Spleen (tissue), 11 donors: ENCODE measurements around the gene KCNMB1. TPM values are rescaled to one million over a fixed set of nuclear protein-coding genes. Genes with fewer than 3 reads are reported as not detected.

Experiments used
- DNase-seq: peaks from one replicate; pipeline ENCODE4 v3.0.0-alpha.2; 2020
- H3K27ac ChIP-seq, 8 donors: fragments of 200-600 bp; sonication (generic) in 7 of 8; 1 replicate in 4 of 8; 2 replicates in 4 of 8; pipeline versions ENCODE4 v1.5.0 to v1.8.0; 2016 to 2021; ENCODE audit warnings: inconsistent platforms in 4 of 8, mild to moderate bottlenecking in 4 of 8, moderate library complexity in 1 of 8
- H3K27me3 ChIP-seq, 7 donors: fragments of 200-600 bp; sonication (generic) in 6 of 7; replicated peaks in 1 of 7; 1 replicate in 4 of 7; 2 replicates in 3 of 7; pipeline versions ENCODE4 v1.5.0 to v1.8.0; 2016 to 2021; ENCODE audit warnings: inconsistent platforms in 3 of 7, mild to moderate bottlenecking in 1 of 7
- H3K36me3 ChIP-seq, 6 donors: fragments of 200-600 bp; sonication (generic) in 5 of 6; 1 replicate in 4 of 6; 2 replicates in 2 of 6; pipeline versions ENCODE4 v1.5.0 to v1.8.0; 2016 to 2021; ENCODE audit warnings: inconsistent platforms in 2 of 6
- H3K4me1 ChIP-seq, 6 donors: fragments of 200-600 bp; sonication (generic) in 5 of 6; 1 replicate in 3 of 6; 2 replicates in 3 of 6; pipeline versions ENCODE4 v1.5.0 to v1.8.0; 2016 to 2021; ENCODE audit warnings: inconsistent platforms in 3 of 6
- H3K4me3 ChIP-seq, 8 donors: fragments of 200-600 bp; sonication (generic) in 7 of 8; 1 replicate in 4 of 8; 2 replicates in 4 of 8; pipeline versions ENCODE4 v1.5.0 to v1.8.0; 2016 to 2021; ENCODE audit warnings: inconsistent platforms in 4 of 8, mild to moderate bottlenecking in 4 of 8, moderate library complexity in 2 of 8
- H3K9me3 ChIP-seq, 8 donors: fragments of 200-600 bp; sonication (generic) in 7 of 8; 1 replicate in 4 of 8; 2 replicates in 4 of 8; pipeline versions ENCODE4 v1.5.0 to v1.8.0; 2016 to 2021; ENCODE audit warnings: inconsistent platforms in 4 of 8
- POLR2A ChIP-seq, 3 donors: fragments of 450-650 bp; IDR thresholded peaks; one replicate each; pipeline ENCODE4 v1.5.1; 2017; ENCODE audit warnings: antibody characterized with exemption in 3 of 3, mild to moderate bottlenecking in 1 of 3
- POLR2AphosphoS5 ChIP-seq, 3 donors: sonication (generic); formaldehyde crosslinking; IDR thresholded peaks; one replicate each; pipeline ENCODE4 v1.5.1; 2017; ENCODE audit warnings: antibody characterized with exemption in 3 of 3
- WGBS, 5 donors: extraction: QIAGEN DNeasy Blood & Tissue Kit in 3 of 5; methylation state at CpG; one replicate each; pipeline versions ENCODE4 v1.1.5 to v1.1.7; 2013 to 2018; 5-methylcytosine and 5-hydroxymethylcytosine counted together
- intact Hi-C: fragments of 100-400 bp; cut with DNase I; formaldehyde crosslinking; loops from one replicate; pipeline ENCODE4 v1.15.0; 2023; ENCODE audit warnings: low total_unique reads
- polyA plus RNA-seq, 3 donors: library from polyadenylated mRNA; stranded (reverse); fragments of 200-250 nt; gene quantifications; one replicate each; pipeline ENCODE4 v1.2.1, GENCODE V29; 2013
- total RNA-seq, 7 donors: library from RNA; depleted of rRNA in 3 of 7; stranded (reverse); fragments of >200 nt in 3 of 7; fragmentation: NEBNext Ultra II Directional in 4 of 7; extraction: Animal tissue kit (Norgen Biotek cat#: 25700) in 4 of 7; gene quantifications; one replicate each; pipeline versions ENCODE4 v1.1.0 to v1.2.1, GENCODE V29; 2016 to 2021
- TF ChIP-seq, protein P1 (sequence below), 11 experiments: fragments of 200-600 bp in 7 of 11; fragments of 450-650 bp in 4 of 11; sonication (generic) in 4 of 11; IDR thresholded peaks in 8 of 11; conservative IDR thresholded peaks in 3 of 11; 1 replicate in 7 of 11; 2 replicates in 4 of 11; pipeline versions ENCODE4 v1.4.0 to v1.8.0; 2016 to 2021; ENCODE audit warnings: antibody characterized with exemption in 11 of 11, inconsistent platforms in 4 of 11, mild to moderate bottlenecking in 1 of 11
- donor health status: healthy with polysubstance abuse.
- donor health status: DM: no; HTN: no; CAD: no; lungs with moderate emphysema.
- donor health status: DM: no; HTN: no; CAD: no.
- donor health status: Bipolar disorder and iron deficiency.
- donor health status: healthy.
- donor health status: DM: no; HTN: no; CAD: no.
- donor health status: DM: yes; HTN: yes; CAD: no.

The KCNMB1 gene
- total and polyA plus RNA-seq, 10 donors = 0.13 to 2.2 (median 0.77) TPM

DNA sequence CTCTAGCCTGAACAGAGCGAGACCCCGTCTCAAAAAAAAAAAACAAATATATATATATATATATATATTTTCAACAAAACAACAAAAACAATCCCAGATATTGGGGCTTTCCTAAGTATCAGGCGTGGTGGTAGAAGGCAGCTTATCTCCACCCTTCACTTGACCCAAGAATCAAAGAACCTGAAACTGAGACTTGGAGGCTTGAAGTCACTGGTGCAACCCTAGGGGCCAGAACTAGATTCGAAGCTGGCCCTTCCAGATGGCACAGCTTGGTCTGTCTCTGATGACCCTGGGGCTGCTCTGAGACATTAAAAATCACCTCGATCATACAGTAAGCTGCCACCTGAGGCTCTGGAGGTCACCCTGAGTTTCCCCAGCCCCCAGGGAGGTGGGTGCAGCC is 1.3 kb upstream of the KCNMB1 start:
- 77 to 89% (median 87%) methylated on average over 3 to 5 of the region's 5 CpGs for WGBS, 5 donors
- Histone ChIP-seq H3K4me3 (no peak overlapping the region), H3K4me1 (peaks cover 10 to 64% (median 29%) of the 10 kb centered on the region in 6 donors), H3K27me3 (peaks cover 0 to 14% (median 0%) of the 10 kb centered on the region in 7 donors), H3K9me3 (no peaks in the 10 kb centered on the region), H3K27ac (no peak overlapping the region), H3K36me3 (no peaks in the 10 kb centered on the region)
- no peak for DNase-seq
- TF ChIP-seq POLR2A (IDR thresholded peaks at IDR 0.05) (no peak), POLR2AphosphoS5 (IDR thresholded peaks at IDR 0.05) (no peak)
- TF ChIP-seq, protein P1, sequence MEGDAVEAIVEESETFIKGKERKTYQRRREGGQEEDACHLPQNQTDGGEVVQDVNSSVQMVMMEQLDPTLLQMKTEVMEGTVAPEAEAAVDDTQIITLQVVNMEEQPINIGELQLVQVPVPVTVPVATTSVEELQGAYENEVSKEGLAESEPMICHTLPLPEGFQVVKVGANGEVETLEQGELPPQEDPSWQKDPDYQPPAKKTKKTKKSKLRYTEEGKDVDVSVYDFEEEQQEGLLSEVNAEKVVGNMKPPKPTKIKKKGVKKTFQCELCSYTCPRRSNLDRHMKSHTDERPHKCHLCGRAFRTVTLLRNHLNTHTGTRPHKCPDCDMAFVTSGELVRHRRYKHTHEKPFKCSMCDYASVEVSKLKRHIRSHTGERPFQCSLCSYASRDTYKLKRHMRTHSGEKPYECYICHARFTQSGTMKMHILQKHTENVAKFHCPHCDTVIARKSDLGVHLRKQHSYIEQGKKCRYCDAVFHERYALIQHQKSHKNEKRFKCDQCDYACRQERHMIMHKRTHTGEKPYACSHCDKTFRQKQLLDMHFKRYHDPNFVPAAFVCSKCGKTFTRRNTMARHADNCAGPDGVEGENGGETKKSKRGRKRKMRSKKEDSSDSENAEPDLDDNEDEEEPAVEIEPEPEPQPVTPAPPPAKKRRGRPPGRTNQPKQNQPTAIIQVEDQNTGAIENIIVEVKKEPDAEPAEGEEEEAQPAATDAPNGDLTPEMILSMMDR (IDR thresholded peaks at IDR 0.05 in 8 of 11, conservative IDR thresholded peaks at IDR 0.05 in 3 of 11) = no peak
- intact Hi-C loops = no loop called here

DNA sequence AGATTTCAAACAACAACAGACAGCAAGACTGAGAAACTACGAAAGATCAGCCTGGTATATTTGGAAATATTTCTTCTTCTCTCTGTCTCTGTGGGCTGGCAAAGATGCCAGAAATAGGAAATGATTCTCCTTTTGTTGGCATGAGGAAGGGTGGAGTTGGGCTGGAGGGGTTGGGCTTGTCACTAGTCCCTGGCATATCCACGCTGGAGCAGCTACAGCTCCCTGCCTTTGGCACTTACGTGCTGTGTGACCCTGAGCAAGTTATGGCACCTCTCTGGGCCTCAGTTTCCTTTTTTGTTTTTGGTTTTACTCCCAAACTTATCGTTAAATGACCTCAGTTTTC is 354 bp upstream of the KCNMB1 start:
- H3K4me1 ChIP-seq = peaks cover 10 to 54% (median 28%) of the 10 kb centered on the region in 6 donors
- peaks cover 0 to 14% (median 0%) of the 10 kb centered on the region in 7 donors for H3K27me3 ChIP-seq
- H3K27ac ChIP-seq = peak overlapping the region in 4 of 8 donors; percentile 36 to 66 (median 46)
- H3K36me3 ChIP-seq = no peaks in the 10 kb centered on the region
- intact Hi-C loops = no loop called here
- DNase-seq = no peak
- TF ChIP-seq POLR2AphosphoS5 (IDR thresholded peaks at IDR 0.05) = no peak
- TF ChIP-seq, protein P1 (IDR thresholded peaks at IDR 0.05 in 8 of 11, conservative IDR thresholded peaks at IDR 0.05 in 3 of 11) = no peak
- TF ChIP-seq POLR2A (IDR thresholded peaks at IDR 0.05) = no peak
- H3K4me3 ChIP-seq = peak overlapping the region in 3 of 8 donors; percentile 12 to 45 (median 27)
- no peaks in the 10 kb centered on the region for H3K9me3 ChIP-seq
- WGBS, 5 donors = 42 to 56% (median 51%) methylated on average over 4 of the region's 4 CpGs

DNA sequence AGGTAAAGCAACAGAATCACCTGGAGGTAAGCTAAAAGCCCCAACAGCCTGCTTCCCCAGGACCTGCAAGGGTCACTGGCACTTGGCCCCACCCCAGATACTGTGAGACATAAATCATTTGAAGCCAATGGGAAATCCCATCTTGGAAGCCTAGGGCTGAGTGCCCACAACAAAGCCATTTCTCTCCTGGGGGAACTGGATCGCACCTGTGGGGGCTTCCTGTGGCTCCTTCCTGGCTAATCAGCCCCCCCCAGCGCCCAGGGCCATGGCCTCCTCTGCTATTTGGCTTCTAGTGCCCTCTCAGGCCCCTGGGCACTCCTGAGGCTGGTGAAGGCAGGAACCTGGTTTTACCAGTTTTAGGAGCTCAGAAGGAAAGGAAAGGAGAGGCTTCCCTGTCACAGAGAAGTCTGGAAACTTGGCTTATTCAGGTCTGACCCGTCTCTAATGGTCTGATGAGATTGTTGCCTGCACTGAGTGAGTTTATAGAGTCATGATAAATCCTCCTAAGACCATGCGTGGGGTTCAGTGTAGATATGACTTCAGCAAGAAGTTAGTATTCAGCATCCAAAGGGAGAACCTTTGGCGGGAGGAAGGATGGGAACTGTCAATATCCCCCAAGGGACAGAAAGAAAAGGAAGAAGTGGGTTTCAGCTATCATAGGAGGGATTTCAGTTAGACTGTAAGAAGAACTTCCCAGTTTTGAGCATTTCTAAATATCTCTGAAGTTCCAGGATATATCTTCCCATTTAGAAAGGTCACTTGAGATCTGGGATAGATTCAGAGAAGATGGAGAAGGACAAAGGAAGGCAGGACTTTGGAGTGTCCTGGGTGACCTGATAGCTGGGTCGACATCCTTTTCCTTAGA is 1.2 kb downstream of the KCNMB1 start:
- intact Hi-C loops = no loop called here
- DNase-seq = no peak

More for the DNA sequence above, 1.2 kb downstream of the KCNMB1 start:
- Histone ChIP-seq H3K9me3 (no peaks in the 10 kb centered on the region), H3K27ac (no peak overlapping the region), H3K36me3 (peaks cover 0 to 7% (median 0%) of the 10 kb centered on the region in 6 donors), H3K4me1 (peaks cover 0 to 39% (median 14%) of the 10 kb centered on the region in 6 donors), H3K4me3 (peak overlapping the region in 1 of 8 donors; percentile 27), H3K27me3 (peaks cover 0 to 14% (median 0%) of the 10 kb centered on the region in 7 donors)
- WGBS, 5 donors = 58 to 73% (median 70%) methylated on average over 6 of the region's 6 CpGs
- no peak for TF ChIP-seq POLR2AphosphoS5 (IDR thresholded peaks at IDR 0.05)
- TF ChIP-seq, protein P1 (IDR thresholded peaks at IDR 0.05 in 8 of 11, conservative IDR thresholded peaks at IDR 0.05 in 3 of 11) = no peak
- TF ChIP-seq POLR2A (IDR thresholded peaks at IDR 0.05) = no peak
